NT2/D1 (cell line): ENCODE data around the gene TFDP1.

Source experiments
- YY1 ChIP-seq: IDR thresholded peaks from 2 replicates; pipeline ENCODE4 v1.6.1; 2011; ENCODE audit not compliant: insufficient read length, insufficient read depth
- ZNF274 ChIP-seq: IDR thresholded peaks from 2 replicates; pipeline ENCODE4 v1.6.1; 2011; ENCODE audit warnings: mild to moderate bottlenecking, low read depth, low read length

DNA sequence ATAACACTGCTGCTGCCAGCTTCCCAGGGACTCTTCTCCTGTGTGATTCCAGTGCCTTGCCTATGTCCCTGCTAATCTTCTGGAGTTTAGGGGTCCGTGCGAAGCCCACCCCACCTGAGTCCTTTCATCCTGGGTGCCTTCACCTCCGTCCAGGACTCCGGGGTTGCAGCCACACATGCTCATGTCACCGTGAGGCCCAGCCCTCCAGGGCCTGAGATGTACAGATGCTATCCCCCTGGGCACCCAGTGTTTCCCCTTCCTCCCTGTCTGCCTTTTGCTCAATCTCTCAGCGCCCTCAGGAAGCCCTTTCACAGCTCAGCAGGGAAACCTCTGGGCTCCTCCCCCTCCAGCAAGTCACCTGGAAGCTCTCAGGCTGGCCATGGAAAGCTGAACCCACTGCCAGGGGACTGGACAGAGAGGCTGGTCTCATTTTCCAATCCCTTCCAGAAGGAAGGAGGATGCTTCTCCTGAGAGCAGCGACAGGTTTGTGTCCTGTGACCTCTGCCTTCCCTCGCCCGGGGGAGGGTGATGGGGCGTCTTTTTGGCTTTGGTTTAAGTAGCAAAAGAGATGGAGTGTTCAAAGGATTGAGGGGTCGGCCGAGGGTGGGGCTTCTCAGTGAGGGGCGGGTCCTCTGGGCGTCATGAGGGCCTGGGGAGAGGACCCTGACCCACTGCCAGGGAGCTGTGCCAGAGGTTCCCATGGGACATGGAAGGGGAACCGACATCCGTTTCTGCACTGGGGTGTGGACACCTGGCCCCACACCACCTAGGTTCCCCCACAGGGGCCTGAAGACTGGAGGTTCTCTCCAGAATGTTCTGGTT lies 30.8 kb upstream of the TFDP1 start:
- no peak for TF ChIP-seq ZNF274
- no peak for TF ChIP-seq YY1
